Hepatocyte (in vitro differentiated cells): ENCODE data around the gene LLGL2. TPM values are rescaled to one million over a fixed set of nuclear protein-coding genes. Genes with fewer than 3 reads are reported as not detected.

ENCODE experiments used
- DNase-seq: peaks from one replicate; pipeline ENCODE4 v3.0.0-alpha.2; 2016; ENCODE audit warnings: low spot score
- H2AFZ ChIP-seq: fragments of 200-600 bp; sonication (generic); 2 replicates; pipeline ENCODE4 v1.6.0; 2016; ENCODE audit warnings: antibody characterized with exemption, mild to moderate bottlenecking
- H3K27ac ChIP-seq: fragments of 200-600 bp; sonication (generic); 2 replicates; pipeline ENCODE4 v1.5.1; 2016; ENCODE audit warnings: mild to moderate bottlenecking
- H3K27me3 ChIP-seq: fragments of 200-600 bp; sonication (generic); 2 replicates; pipeline ENCODE4 v1.6.1; 2016
- H3K36me3 ChIP-seq: fragments of 200-600 bp; sonication (generic); replicated peaks from 2 replicates; pipeline ENCODE4 v1.5.1; 2016; ENCODE audit warnings: low read depth; ENCODE audit not compliant: insufficient read depth
- H3K4me1 ChIP-seq: fragments of 200-600 bp; sonication (generic); 2 replicates; pipeline ENCODE4 v1.5.1; 2016; ENCODE audit warnings: mild to moderate bottlenecking, moderate library complexity; ENCODE audit not compliant: insufficient read depth
- H3K4me2 ChIP-seq: fragments of 200-600 bp; sonication (generic); 2 replicates; pipeline ENCODE4 v1.6.0; 2016
- H3K4me3 ChIP-seq: fragments of 200-600 bp; sonication (generic); 2 replicates; pipeline ENCODE4 v1.5.1; 2016; ENCODE audit warnings: mild to moderate bottlenecking
- H3K79me2 ChIP-seq: fragments of 200-600 bp; sonication (generic); 2 replicates; pipeline ENCODE4 v1.6.0; 2017; ENCODE audit warnings: mild to moderate bottlenecking
- H3K9me2 ChIP-seq: fragments of 200-600 bp; sonication (generic); replicated peaks from 2 replicates; pipeline ENCODE4 v1.6.0; 2017; ENCODE audit warnings: mild to moderate bottlenecking; ENCODE audit not compliant: insufficient read depth
- H3K9me3 ChIP-seq: fragments of 200-600 bp; sonication (generic); 2 replicates; pipeline ENCODE4 v1.5.1; 2016; ENCODE audit warnings: low read depth, mild to moderate bottlenecking
- H4K20me1 ChIP-seq: fragments of 200-600 bp; sonication (generic); 2 replicates; pipeline ENCODE4 v1.6.0; 2016; ENCODE audit warnings: mild to moderate bottlenecking; ENCODE audit not compliant: insufficient read depth, poor library complexity, severe bottlenecking
- CTCF ChIP-seq: fragments of 200-600 bp; sonication (generic); IDR thresholded peaks from 2 replicates; pipeline ENCODE4 v1.5.1; 2016; ENCODE audit warnings: antibody characterized with exemption, mild to moderate bottlenecking; ENCODE audit not compliant: poor library complexity
- EZH2 ChIP-seq: fragments of 200-600 bp; sonication (generic); IDR thresholded peaks from 2 replicates; pipeline ENCODE4 v1.6.1; 2016; ENCODE audit warnings: antibody characterized with exemption, mild to moderate bottlenecking, borderline replicate concordance
- EZH2phosphoT487 ChIP-seq: fragments of 200-600 bp; sonication (generic); IDR thresholded peaks from one replicate; pipeline ENCODE4 v1.6.1; 2018; ENCODE audit warnings: antibody characterized with exemption, mild to moderate bottlenecking, low read depth, moderate library complexity; ENCODE audit not compliant: unreplicated experiment, severe bottlenecking
- WGBS: methylation state at CpG from one replicate; pipeline ENCODE4 v1.1.6; 2016; ENCODE audit warnings: low lambda C conversion rate; ENCODE audit errors: missing lambda C conversion rate; 5-methylcytosine and 5-hydroxymethylcytosine counted together
- polyA plus RNA-seq: library from polyadenylated mRNA; unstranded; fragments of >200 nt; fragmentation: Nextera tagmentation; extraction: Ambion mirVana; gene quantifications from 2 replicates; pipeline ENCODE4 v1.2.1, GENCODE V29; 2016
- total RNA-seq: library from RNA; depleted of rRNA; stranded (reverse); fragments of >200 nt; gene quantifications from 2 replicates; pipeline ENCODE4 v1.2.3, GENCODE V29; 2014

Gene LLGL2
- total and polyA plus RNA-seq, 2 experiments from 2014 or later, result 81.8 to 154 TPM

GRCh38 chr17:75565066-75565465, 39.6 kb downstream of the LLGL2 start:
- WGBS, result 65% methylated on average over 7 of the region's 7 CpGs
- H3K79me2 ChIP-seq, result no peaks in the 10 kb centered on the region
- no peaks in the 10 kb centered on the region for H3K27me3 ChIP-seq
- no peak overlapping the region for H3K27ac ChIP-seq
- H3K4me3 ChIP-seq, result no peak overlapping the region
- H3K36me3 ChIP-seq, result no peaks in the 10 kb centered on the region
- DNase-seq, result peak; percentile 34
- no peaks in the 10 kb centered on the region for H3K9me3 ChIP-seq
- no peaks in the 10 kb centered on the region for H4K20me1 ChIP-seq
- no peaks in the 10 kb centered on the region for H3K4me1 ChIP-seq
- H3K4me2 ChIP-seq, result no peak overlapping the region
- H2AFZ ChIP-seq, result no peak overlapping the region
- H3K9me2 ChIP-seq, result no peaks in the 10 kb centered on the region
- TF ChIP-seq EZH2phosphoT487, result no peak
- no peak for TF ChIP-seq CTCF
- no peak for TF ChIP-seq EZH2

- no peak overlapping the region for H3K4me2 ChIP-seq
- no peaks in the 10 kb centered on the region for H3K4me1 ChIP-seq
- WGBS, result 95% methylated on average over 6 of the region's 6 CpGs
- no peak overlapping the region for H3K27ac ChIP-seq
- H3K4me3 ChIP-seq, result no peak overlapping the region
- peak; percentile 2 for DNase-seq
- no peaks in the 10 kb centered on the region for H3K9me2 ChIP-seq
- H3K79me2 ChIP-seq, result no peaks in the 10 kb centered on the region
- H3K9me3 ChIP-seq, result no peaks in the 10 kb centered on the region
- no peaks in the 10 kb centered on the region for H3K27me3 ChIP-seq
- no peaks in the 10 kb centered on the region for H3K36me3 ChIP-seq
- H4K20me1 ChIP-seq, result no peaks in the 10 kb centered on the region
- H2AFZ ChIP-seq, result no peak overlapping the region
- TF ChIP-seq EZH2phosphoT487 (no peak), CTCF (no peak), EZH2 (no peak)
Measured at GRCh38 chr17:75565618-75566017, 40.1 kb downstream of the LLGL2 start.

GRCh38 chr17:75566416-75566815, 40.9 kb downstream of the LLGL2 start:
- WGBS, result 88% methylated on average over 6 of the region's 6 CpGs
- H3K4me1 ChIP-seq, result no peaks in the 10 kb centered on the region
- no peaks in the 10 kb centered on the region for H3K9me3 ChIP-seq
- peak; percentile 2 for DNase-seq
- no peak overlapping the region for H3K27ac ChIP-seq
- H3K79me2 ChIP-seq, result no peaks in the 10 kb centered on the region
- no peaks in the 10 kb centered on the region for H3K9me2 ChIP-seq
- no peaks in the 10 kb centered on the region for H3K36me3 ChIP-seq
- no peak overlapping the region for H3K4me3 ChIP-seq
- H4K20me1 ChIP-seq, result no peaks in the 10 kb centered on the region
- no peaks in the 10 kb centered on the region for H3K27me3 ChIP-seq
- TF ChIP-seq EZH2phosphoT487, result no peak
- TF ChIP-seq EZH2, result no peak
- TF ChIP-seq CTCF, result no peak
- H3K4me2 ChIP-seq, result no peak overlapping the region
- no peak overlapping the region for H2AFZ ChIP-seq

- H3K4me3 ChIP-seq, result no peak overlapping the region
- H3K27me3 ChIP-seq, result no peaks in the 10 kb centered on the region
- 94% methylated on average over 5 of the region's 5 CpGs for WGBS
- H3K9me2 ChIP-seq, result no peaks in the 10 kb centered on the region
- H3K27ac ChIP-seq, result no peak overlapping the region
- no peaks in the 10 kb centered on the region for H3K4me1 ChIP-seq
- no peaks in the 10 kb centered on the region for H3K36me3 ChIP-seq
- H3K4me2 ChIP-seq, result no peak overlapping the region
- H4K20me1 ChIP-seq, result no peaks in the 10 kb centered on the region
- no peaks in the 10 kb centered on the region for H3K79me2 ChIP-seq
- no peak for DNase-seq
- no peak overlapping the region for H2AFZ ChIP-seq
- TF ChIP-seq CTCF, result no peak
- no peak for TF ChIP-seq EZH2phosphoT487
- no peak for TF ChIP-seq EZH2
- H3K9me3 ChIP-seq, result no peaks in the 10 kb centered on the region
Measured at GRCh38 chr17:75566834-75567233, 41.3 kb downstream of the LLGL2 start.
